Effector CD4-positive, alpha-beta T cell (primary cell): ENCODE measurements around the gene TTF1.
"Not testable (repeated sequence)": the region's sequence is repeated elsewhere in the genome, so short reads cannot be mapped to it uniquely, and the experiment has no call there.

Source experiments
- DNase-seq: peaks from one replicate; pipeline ENCODE4 v3.0.0-alpha.2; 2020

Gene TTF1

GRCh38 chr9:132412089-132412488, 5.4 kb upstream of the TTF1 start:
- DNase-seq: peak; percentile 11

- peak; percentile 60 for DNase-seq
Measured at GRCh38 chr9:132411091-132411508, 4.5 kb upstream of the TTF1 start.

GRCh38 chr9:132410642-132411041, 4.0 kb upstream of the TTF1 start:
- peak; percentile 13 for DNase-seq

- peak; percentile 31 for DNase-seq
Measured at GRCh38 chr9:132409828-132410528, 3.3 kb upstream of the TTF1 start, which contains the start of gene CFAP77. CFAP77 (plus strand) TSS chr9:132410211; CDS start chr9:132410272, 61 bp downstream.

GRCh38 chr9:132408521-132408920, 1.9 kb upstream of the TTF1 start:
- no peak for DNase-seq

GRCh38 chr9:132407196-132407595, 556 bp upstream of the TTF1 start:
- no peak for DNase-seq

GRCh38 chr9:132404228-132404881, 2.3 kb downstream of the TTF1 start:
- no peak for DNase-seq

GRCh38 chr9:132401824-132402223, 4.8 kb downstream of the TTF1 start:
- DNase-seq: no peak

- DNase-seq: no peak
Measured at GRCh38 chr9:132395560-132395959, 11.1 kb downstream of the TTF1 start.

GRCh38 chr9:132391449-132391848, 15.2 kb downstream of the TTF1 start:
- no peak for DNase-seq

GRCh38 chr9:132390966-132391365, 15.7 kb downstream of the TTF1 start:
- DNase-seq: no peak

- DNase-seq: no peak
Measured at GRCh38 chr9:132387133-132387532, 19.5 kb downstream of the TTF1 start.

- DNase-seq: no peak
Measured at GRCh38 chr9:132384376-132384775, 22.3 kb downstream of the TTF1 start.

GRCh38 chr9:132383462-132383883, 23.2 kb downstream of the TTF1 start:
- DNase-seq: no peak

GRCh38 chr9:132381966-132382541, 24.6 kb downstream of the TTF1 start:
- no peak for DNase-seq

GRCh38 chr9:132378416-132378815, 28.2 kb downstream of the TTF1 start:
- not testable (repeated sequence) for DNase-seq

- DNase-seq: not testable (repeated sequence)
Measured at GRCh38 chr9:132377769-132378168, 28.9 kb downstream of the TTF1 start.

- no peak for DNase-seq
Measured at GRCh38 chr9:132372177-132373095, 34.2 kb downstream of the TTF1 start.

- DNase-seq: no peak
Measured at GRCh38 chr9:132370592-132370991, 36.0 kb downstream of the TTF1 start.

GRCh38 chr9:132369421-132369820, 37.2 kb downstream of the TTF1 start:
- no peak for DNase-seq

GRCh38 chr9:132367613-132368313, 38.9 kb downstream of the TTF1 start:
- no peak for DNase-seq

GRCh38 chr9:132366481-132366880, 40.2 kb downstream of the TTF1 start:
- no peak for DNase-seq
